Endometrial microvascular endothelial cells (primary cell): ENCODE measurements around the gene CRTC1. TPM values are rescaled to one million over a fixed set of nuclear protein-coding genes. Genes with fewer than 3 reads are reported as not detected.
"Not testable (repeated sequence)": the region's sequence is repeated elsewhere in the genome, so short reads cannot be mapped to it uniquely, and the experiment has no call there.

Source experiments
- in situ Hi-C: cut with HindIII; loops from 2 replicates; pipeline ENCODE4 v1.10.0; 2017; ENCODE audit warnings: low sequenced_read_pairs, low pct_unique_long_range_greater_than_20kb; ENCODE audit errors: inconsistent ontology term
- total RNA-seq: library from RNA; depleted of rRNA; stranded (reverse); fragments of >200 nt; gene quantifications from one replicate; pipeline ENCODE4 v1.2.3, GENCODE V29; 2015; ENCODE audit errors: inconsistent ontology term

The CRTC1 gene
- total RNA-seq, 1 donor from 2014 or later: 2.3 TPM

- in situ Hi-C loops: no loop called here
These were observed 31.9 kb downstream of the CRTC1 start for GRCh38 chr19:18715416-18715815.

DNA sequence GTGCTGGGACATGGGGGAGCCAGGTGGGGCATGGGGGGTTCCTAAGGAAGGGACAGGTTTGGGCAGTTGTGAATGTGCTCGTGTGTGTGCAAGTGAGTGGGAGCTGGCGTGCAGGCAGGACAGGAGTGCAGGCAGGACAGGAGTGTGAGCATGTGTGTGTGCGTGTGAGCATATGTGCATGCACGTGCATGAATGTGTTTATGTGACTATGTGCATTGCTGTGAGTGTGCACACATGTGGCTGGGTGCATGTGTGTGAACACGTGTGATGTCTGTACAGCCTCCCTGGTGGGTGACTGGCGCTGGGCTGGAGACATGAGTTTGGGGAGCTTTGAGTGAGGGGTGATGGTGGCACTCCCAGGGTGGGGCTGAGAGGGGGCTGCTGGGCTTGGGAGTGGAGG is 33.4 kb downstream of the CRTC1 start:
- in situ Hi-C loops: no loop called here

- in situ Hi-C loops: no loop called here
These were observed 34.1 kb downstream of the CRTC1 start for GRCh38 chr19:18717601-18718000.

DNA sequence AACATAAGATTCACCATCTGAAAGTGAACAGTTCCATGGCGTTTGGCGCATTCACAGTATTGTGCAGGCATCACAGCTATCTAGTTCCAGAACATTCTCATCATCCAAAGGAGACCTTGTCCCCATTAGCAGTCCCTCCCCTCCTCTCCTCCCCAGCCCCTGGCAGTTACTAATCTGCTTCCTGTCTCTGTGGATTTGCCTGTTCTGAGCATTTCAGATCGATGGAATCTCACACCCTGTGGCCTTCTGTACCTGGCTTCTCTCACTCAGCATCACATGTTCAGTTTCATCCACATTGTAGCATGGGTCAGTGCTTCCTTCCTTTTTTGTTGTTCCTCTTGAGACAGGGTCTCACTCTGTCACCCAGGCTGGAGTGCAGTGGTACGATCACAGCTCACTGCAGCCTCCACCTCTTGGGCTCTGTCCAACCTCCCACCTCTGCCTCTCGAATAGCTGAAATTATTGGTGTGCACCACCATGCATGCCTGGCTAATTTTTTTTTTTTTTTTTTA is 34.6 kb downstream of the CRTC1 start:
- in situ Hi-C loops: no loop called here

DNA sequence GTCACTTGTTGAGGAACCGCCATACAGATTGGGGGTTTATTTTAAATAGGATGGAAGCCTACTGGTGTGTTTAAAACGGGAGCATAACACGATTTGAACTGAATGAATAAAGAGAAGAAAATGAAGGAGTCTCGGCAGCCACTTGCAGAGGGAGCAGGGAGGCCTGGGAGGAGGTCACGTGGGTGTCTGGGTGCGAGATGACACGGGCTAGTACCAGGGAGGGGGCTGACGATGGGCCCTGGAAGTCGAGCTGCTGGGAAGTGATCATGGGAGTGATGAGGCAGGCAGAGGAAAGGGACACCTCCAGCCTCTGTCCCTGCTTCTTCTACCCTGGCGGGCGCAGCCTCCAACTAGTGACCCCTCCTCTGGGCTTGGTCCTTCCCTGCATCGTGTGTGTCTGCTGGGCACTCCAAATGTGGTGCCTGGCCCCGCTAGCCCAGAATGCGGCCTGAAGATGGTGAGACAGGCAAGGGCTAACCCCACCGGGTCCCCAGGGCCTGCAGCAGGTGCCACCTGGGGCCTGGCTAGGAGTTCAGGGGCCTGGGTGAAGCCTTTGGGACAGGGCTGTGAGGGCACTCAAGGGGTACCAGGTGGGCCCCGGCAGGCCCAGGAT is 35.5 kb downstream of the CRTC1 start:
- in situ Hi-C loops: no loop called here

DNA sequence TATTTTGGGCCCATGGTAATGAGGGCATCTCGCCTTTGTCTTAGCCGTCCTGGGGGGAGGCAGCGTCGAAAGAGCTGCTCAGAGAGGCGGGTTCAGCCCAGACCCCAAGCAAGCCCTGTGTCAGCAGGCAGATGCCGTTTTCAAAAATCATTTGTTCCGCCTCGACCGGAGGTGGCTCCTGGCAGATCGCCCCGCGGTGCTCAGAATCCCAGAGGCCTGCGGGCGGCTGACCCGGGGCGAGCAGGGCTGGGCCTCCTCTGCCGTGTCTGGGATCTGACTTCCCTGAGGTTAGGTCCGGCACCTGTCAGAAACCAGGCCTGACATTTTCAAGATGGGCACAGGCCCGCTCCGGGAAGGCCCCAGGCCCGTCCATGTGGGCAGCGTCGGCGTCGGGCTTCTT is 36.1 kb downstream of the CRTC1 start:
- in situ Hi-C loops: no loop called here

DNA sequence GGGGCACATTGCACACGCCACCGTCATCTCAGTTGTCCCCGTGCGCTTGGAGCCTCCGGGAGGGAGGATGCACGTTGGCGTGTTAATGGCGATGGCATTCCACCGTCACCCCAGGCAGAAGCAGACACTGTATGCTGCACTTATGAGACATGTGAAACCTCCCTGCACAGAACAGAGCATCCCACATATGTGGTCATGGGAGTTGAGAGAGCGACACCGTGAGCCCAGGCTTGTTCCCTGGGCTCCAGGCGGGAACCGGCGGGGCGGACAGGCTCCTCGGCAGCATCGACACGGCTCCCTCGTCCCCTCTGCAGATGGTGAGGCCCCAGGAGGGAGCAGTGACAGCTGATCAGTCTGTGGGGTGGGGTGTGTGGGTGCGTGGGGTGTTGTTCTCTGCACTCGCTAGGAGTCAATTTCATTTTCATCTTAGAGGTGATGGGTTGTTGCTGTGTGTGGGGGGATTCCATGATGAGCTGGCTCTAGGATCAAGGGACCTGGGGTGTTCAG is 40.4 kb downstream of the CRTC1 start:
- in situ Hi-C loops: no loop called here

DNA sequence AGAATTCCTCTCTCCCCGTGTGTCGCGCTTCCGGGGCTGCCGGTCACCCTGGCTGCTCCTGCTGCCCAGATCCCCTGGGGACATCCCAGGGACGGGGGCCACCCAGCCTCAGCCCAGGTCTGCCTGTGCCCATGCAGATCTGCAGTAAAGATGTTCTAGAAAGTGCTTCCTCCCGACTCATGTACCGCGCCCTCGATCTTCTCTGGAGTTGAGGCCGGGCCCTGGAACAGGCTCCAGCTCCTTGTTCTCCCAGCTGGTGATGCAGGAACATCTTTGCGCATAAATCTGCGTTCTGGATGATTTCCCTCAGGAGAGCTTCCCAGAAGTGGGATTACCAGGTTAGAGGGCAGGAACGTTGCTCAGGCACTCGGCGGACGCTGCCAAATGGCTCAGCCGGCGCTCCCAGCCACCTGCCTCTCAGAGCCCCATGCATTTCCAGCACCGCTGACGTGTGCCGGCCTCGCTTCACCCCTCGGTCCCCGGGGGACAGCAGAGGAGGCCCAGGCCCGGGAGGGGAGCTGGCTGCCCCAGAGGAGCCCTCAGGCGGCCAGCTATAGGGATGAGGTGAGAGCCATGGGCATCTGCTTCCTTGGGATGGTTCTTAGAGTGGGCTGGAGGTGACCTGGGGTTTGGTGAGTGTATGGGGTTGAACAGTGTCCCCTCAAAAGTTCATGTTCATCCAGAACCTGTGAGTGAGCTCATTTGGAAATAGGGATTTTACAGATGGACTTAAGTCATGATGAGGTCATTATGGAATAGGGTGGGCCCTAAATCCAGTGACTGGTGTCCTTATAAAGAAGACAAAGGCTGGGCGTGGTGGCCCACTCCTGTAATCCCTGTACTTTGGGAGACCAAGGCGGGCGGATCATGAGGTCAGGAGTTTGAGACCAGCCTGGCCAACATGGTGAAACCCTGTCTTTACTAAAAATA is 42.6 kb downstream of the CRTC1 start:
- in situ Hi-C loops: no loop called here

- in situ Hi-C loops: no loop called here
These were observed 43.4 kb downstream of the CRTC1 start for GRCh38 chr19:18726846-18727245.

DNA sequence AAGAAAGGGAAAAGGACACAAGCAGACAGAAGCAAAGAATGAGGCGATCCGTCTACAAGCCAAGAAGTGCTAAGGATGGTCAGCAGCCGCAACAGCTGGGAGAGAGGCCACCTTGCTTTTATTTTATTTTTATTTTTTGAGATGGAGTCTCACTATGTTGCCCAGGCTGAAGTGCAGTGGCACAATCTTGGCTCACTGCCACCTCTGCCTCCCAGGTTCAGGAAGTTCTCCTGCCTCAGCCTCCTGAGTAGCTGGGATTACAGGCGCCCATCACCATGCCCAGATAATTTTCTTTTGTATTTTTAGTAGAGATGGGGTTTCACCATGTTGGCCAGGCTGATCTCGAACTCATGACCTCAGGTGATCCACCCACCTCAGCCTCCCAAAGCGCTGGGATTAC is 44.1 kb downstream of the CRTC1 start:
- in situ Hi-C loops: not testable (repeated sequence)

GRCh38 chr19:18729933-18730530 is 46.6 kb downstream of the CRTC1 start:
- in situ Hi-C loops: no loop called here

- in situ Hi-C loops: no loop called here
These were observed 47.5 kb downstream of the CRTC1 start for GRCh38 chr19:18730885-18731513.

GRCh38 chr19:18731562-18732008 is 48.1 kb downstream of the CRTC1 start:
- in situ Hi-C loops: no loop called here

DNA sequence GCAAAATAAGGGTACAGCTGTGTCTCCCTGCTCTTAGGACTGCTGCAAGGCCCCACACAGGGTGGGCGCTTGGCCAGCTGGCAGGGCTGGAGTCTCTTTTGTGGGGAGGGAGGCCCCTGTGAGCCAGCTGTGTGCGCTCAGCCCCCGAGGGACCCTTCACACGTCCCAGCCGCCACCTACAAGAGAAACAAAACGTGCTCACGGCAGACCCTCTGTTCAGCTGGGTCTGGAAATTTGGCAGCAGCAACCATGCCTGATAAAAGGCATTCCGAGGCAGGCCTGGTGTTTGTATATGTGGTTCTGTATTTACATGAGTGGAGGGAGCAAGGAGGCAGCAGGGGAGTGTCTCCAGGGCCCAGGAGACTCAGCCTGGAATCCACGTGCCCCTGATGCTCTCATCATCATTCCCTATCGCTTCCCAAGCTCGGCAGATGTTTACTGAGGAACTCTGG is 49.7 kb downstream of the CRTC1 start:
- in situ Hi-C loops: no loop called here

DNA sequence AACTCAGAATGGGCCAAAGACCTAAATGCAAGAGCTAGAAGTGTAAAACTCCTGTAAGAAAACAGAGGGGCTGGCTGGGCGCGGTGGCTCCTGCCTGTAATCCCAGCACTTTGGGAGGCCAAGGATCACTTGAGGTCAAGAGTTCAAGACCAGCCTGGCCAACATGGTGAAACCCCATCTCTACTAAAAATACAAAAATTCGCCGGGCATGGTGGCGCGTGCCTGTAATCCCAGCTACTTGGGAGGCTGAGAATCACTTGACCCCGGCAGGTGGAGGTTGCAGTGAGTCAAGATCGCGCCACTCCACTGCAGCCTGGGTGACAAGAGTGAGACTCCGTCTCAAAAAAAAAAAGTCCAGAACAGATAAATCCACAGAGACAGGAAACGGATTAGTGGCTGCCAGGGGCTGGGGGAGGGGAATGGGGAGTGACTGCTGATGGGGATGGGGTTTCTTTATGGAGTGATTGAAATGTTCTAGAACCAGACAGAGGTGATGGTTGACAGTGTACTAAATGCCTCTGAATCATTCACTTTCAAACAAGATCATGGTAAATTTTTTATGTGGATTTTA is 50.4 kb downstream of the CRTC1 start:
- in situ Hi-C loops: not testable (repeated sequence)

DNA sequence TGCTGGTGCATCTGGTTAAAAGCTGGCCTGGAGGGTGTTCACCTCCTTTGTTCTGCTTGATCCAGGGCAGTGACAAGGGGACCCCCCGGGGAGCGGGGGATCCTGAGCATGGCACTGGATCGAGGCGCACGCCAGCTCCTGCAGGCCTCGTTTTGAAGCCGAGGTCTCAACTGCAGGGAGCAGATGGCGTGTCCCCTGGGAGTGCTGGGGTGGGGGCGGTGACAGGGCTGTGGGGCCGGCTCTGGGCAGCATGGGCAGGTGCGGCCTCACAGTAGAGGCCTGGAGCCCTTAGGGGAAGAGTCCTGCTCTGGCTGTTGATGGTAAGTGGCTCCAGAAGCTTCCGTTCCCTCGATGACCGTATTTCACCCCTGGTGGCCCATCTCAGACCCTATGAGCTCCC is 51.8 kb downstream of the CRTC1 start:
- in situ Hi-C loops: no loop called here

DNA sequence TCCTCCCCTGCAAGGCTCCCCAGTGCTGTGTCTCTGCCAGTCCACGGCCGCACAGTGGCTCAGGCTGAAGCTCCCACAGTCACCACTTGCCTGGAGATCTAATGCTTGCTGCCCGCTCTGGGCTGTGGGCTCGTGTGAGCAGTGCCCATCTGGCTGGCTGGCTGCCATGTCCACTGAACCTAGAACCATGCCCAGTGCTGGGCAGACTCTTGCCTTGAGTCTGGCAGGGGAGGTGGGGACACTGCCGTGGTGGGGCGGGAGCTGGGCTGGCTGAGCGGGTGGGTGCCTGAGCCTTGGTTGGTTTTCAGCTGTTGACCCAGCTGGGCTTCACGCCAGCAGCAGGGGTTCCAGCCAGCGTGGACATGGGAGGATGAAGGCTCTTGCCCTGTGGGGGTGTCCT is 52.3 kb downstream of the CRTC1 start:
- in situ Hi-C loops: no loop called here

- in situ Hi-C loops: no loop called here
These were observed 53.2 kb downstream of the CRTC1 start for GRCh38 chr19:18736415-18737336.
